HG03066 (cell line): ENCODE results near the gene PPFIBP1.
"Not testable (repeated sequence)": the region's sequence is repeated elsewhere in the genome, so short reads cannot be mapped to it uniquely, and the experiment has no call there.

Source experiments
- ATAC-seq: cut with Tn5 transposase; IDR thresholded peaks from one replicate; pipeline ENCODE4 v1.9.1; 2021; ENCODE audit warnings: low read depth; ENCODE audit not compliant: unreplicated experiment

The PPFIBP1 gene

DNA sequence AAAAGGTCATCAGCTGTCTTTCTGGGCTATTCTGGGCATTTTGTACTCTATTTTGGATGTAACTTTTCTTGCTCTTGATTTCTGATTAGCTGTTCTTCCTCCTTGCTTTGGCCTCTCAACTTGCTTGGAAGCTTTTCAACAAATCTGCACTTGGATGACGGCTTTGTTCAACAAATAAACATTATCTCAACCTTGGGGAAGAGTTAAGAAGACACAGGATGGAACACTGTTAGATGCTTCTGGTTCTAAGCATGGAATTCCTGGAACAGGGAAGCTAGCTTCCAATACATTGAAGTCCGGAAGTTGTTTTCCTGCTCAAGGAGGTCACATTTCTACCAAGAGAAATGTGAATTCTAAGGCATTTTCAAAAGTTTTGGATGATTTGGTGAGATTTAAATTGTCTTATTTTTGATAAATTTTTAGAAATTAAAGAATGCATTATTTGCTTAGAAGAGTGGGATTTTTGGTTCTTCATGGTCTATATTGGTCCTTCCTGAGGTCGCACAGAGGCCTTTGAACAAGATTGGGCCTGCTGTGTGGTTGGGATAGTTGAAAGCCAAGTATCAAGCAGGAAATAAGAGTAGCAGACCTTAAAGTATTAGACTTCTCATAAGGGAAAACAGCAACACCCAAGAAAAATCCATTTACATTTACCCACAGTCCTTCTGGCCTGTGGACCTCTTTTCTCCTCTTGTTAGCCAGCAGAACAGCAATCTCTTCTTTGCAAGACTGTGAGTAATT is 59.2 kb downstream of the PPFIBP1 start:
- no peak for ATAC-seq

DNA sequence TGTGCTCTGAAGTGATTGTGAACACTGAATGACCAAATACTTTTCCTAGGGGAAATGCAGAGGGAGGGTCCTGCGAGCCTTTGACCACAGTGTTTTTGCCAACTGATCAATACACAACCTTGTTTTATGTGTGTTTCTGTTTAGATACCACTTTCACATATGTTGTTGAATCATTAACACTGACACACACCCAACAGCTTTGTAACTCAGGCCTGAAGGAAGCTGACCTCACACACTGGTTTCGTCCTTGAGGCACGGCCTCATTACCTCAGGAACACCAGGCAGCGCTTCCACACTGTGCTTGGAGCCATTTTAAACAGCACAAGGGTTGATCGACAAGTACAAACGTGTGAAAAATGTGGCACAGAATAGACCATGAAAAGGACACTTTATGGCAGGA is 60.0 kb downstream of the PPFIBP1 start:
- ATAC-seq, result no peak

DNA sequence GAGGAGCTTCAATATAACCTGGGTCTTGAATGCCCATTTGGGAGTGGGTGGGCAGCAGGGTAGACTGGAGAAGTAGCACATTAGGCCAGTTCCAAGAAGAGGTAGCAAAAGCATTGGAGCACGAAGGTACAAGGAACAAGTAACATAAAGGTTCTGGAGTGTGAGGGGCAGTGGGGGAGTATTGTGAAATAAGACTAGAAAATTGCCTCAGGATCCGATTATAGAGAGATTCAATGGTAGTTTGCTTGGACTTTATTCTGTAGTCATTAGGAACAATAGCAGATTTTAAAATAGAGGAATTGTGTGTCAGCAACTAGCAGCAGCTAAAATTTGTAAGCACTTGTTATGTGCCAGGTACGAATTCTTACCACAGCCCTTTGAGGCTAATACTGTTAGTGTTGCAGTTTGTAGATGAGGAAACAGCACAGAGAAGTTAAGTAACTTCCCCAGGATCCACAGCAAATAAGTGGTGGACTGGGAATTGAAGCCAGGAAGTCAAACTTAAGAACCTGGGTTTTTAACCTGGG is 61.8 kb downstream of the PPFIBP1 start:
- ATAC-seq, result no peak

DNA sequence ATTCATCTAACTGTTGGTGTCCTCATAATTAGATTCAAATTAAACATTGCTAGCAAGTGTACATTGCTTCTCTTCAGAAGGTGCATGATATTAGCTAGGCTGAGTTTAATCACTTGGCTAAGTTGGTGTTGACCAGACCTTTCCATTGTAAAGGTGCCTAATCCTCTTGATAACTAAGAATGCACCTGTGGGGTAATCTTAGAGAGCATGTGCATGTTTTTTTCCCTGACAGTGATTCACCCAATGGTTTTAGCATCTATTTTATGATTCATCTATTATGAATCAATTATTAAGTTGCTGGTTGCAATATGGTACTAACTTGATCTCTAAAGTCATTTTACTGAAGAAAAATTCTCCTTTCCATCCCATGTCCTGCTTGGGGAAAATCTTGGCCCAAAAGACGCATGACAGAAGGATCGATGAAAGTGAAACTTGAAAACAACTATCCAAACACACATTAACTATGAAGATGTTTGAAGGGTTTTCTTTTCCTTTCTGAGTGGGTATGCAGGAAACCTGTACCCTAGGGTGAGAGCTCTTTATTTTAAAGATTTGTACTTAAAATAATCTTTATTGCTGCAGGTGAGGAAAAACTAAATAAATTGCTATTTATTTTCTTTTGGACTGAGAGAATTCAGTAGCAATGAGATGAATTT is 64.2 kb downstream of the PPFIBP1 start:
- not testable (repeated sequence) for ATAC-seq

DNA sequence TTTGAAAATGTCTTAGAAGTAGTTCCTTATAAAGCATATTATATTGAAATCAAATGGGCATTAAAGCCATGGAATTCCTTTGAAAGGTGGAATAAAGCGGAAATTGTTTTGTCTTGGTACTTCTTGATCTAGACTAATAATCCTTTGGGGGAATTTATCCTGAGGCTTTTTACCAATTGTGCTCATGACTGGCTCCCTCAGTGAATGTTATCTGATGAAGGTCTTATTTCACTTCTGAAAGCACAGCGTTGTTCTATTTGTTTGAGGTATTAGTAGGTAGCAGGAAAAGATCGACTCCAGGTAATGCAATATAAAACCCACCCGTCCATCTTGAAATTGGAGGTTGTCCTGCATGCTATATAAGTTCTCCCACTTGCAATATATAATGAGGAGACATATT is 64.8 kb downstream of the PPFIBP1 start:
- ATAC-seq, result no peak

DNA sequence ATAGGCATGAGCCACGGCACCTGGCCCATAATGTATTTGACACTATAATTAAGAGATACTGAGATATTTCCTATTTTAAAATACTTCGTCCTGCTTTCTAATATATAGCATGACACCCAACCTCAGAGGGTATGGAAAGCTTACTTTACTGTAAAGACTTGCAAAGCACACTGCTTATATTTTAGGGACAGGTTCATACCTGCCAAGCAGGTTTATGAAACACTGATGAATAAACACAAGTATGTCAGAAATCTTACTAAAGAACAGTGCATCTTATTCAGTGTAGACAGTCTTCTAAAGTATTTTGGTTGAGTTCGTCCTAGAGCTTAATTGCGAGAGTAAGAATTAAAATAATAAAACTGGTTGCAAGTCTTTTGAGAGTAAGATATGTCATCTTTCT is 65.4 kb downstream of the PPFIBP1 start:
- no peak for ATAC-seq

DNA sequence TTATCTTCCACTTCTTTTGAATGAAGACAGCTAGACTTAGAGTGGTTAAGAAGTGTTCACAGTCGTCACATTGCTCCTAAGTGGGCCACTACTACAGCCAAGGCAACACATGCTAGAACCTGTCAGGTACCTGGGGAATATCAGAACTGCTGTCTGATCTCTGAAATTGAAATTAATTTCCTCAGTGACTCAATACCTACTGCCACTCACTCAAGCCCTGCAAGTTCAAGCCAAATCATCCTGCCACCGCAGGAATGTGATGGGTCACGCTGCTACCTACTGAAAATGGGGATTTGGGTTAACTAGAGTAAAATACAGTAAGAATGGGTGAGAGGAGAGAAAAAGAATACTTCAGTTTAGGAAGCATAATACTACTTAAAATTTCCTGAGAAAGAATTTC is 67.7 kb downstream of the PPFIBP1 start:
- not testable (repeated sequence) for ATAC-seq

DNA sequence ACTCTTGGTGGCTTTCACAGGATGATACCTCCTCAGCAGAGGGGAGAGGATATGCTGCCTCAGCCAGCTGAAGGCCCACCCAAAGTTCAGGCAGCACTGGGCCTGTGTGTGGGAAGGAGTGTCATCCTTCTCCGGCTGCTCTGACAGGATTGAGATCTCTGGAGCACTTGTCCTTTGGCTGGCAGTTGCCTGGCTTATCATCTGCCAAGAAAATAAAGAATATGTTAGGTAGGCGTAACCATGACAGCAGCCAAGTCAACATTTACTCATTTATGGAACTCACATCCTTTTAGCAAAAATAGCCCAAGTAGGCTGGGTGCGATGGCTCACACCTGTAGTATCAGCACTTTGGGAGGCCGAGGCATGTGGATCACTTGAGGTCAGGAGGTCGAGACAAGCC is 68.5 kb downstream of the PPFIBP1 start:
- no peak for ATAC-seq

DNA sequence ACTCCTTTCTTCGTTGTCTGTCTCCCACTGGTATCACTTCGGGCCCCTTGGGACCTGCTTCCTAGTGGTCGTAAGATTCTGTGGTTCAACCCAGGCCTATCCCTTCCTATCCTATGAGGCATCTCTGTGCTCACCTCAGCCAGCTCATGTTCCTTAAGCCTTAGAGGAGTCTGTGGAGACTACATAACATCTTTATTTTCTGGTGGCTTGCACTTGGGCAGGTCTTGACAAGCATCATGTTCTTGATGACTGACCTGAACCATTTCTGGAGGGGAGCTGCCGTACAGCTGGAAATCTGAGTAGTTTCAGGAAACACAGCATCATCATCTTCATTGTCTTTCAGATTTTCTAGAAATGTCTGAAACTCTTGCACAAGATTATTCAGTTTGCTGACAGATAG is 69.3 kb downstream of the PPFIBP1 start:
- no peak for ATAC-seq

DNA sequence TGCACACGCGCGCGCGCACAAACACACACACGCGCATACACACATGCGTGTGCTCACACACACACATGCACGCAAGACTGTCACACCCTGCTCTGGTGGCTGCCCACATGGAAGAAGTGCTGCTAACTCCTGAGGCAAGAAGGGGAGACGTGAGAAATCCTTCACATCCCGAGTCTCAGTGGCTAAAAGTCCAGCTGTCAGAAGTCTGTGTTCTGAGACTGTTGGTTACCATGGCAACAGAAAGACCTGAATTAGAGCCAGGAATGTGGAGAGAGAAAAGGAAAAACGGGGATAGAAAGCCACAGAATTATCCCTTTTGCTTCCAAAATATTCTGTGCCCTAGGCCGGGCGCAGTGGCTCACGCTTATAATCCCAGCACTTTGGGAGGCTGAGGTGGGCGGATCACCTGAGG is 71.2 kb downstream of the PPFIBP1 start:
- no peak for ATAC-seq

DNA sequence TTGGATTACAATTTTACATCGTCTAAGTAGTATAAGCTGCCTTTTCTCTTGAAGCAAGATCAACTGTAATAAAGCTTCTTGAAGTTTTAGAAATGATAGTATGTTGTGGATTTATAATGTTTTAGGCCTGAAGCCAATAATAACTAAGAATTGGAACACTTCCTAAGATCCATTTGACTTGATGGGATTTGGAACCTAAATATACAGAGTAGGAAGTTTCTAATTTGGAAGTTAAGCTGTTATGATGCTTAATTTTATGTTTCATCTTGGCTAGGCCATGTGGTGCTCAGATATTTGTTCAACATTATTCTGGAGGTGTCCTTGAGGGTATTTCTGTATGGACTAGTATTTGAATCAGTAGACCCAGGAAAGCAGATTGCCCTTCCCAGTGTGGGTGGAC is 74.9 kb downstream of the PPFIBP1 start:
- ATAC-seq, result not testable (repeated sequence)

DNA sequence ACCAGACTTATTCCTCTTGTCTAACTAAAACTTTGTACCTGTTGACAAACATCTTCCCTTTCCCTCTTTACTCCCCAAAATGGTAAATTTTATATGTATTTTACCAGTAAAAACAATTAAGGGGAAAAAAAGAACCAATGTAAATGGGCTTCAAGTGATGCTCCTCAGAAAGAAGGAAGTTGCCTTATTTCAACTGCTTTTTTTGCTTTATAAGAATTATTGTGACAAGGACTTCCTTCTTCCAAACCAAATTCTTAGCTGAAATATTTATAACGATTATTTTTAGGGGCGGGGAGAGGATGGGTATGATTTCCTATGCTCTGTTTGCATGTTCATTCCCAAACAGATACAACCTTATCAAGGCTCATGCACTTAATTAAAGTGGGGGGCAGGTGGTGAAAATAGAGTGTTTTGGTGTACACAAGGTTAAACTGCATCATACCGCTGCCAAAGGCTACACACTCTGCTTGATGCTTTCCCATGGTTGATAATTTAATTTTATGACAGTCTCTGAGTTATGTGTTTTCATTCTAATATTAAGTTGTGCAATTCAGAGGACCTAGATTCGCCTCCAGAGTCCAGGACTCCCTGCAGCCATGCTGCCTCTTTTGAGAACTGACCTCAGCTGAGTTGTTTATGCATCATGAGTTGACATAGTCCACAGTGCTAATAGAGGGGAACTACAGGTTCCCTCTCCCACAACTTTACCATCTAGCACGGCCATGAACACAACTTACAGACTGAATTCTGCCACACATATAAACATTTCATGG is 77.2 kb downstream of the PPFIBP1 start:
- ATAC-seq, result not testable (repeated sequence)

DNA sequence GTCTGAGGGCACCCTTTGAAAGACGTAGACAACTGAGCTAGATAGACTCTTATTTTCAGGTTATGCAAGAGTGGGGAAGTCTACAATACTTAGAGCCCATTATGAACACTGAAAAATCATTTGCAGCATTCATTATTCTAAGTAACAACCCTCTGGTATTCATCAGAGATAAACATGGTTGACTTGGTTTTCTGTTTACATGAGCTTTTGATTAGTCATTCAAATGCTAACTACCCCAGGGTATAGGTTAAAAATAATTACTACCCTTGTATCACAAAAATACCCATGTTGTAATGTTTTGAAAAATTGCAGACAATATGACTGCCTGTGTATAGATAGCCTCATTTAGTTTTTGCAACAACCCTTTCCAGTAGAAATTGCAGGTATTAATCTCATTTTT is 78.5 kb downstream of the PPFIBP1 start:
- no peak for ATAC-seq

DNA sequence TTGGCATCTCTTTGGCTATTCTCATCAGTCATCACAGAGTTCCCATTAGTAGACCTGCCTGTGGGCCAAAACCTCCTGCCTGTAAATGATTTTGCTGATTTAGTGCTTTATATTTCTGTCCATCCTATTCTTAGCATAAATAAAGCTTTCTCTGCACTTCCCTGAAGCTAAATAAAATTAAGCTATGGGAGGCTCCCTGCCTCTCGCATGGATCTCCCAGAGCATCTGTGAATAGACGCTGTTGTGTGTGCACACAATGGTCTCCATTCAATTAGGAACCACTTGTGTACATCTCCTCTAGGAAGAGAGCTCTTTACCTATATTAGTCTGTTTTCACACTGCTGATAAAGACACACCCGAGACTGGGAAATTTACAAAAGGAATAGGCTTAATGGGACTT is 80.4 kb downstream of the PPFIBP1 start:
- no peak for ATAC-seq

DNA sequence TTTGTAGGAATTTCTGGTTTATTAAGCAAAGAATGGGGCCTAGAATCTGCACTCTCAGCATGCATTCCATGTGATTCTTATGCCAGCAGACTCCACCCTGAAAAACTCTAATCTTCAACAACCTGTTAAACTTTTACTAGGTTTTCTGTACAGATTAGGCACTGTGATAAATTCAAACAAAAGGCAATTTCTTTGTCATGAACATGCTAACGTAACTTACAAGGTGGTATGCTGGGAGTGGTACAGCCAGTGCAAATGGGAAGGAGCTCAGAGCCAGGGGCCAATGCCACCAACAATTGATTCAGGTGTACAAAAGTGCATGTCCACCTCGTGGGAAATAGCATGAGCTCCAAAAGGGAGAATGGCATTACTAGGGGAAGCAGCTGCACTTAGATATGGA is 83.0 kb downstream of the PPFIBP1 start:
- ATAC-seq, result no peak

DNA sequence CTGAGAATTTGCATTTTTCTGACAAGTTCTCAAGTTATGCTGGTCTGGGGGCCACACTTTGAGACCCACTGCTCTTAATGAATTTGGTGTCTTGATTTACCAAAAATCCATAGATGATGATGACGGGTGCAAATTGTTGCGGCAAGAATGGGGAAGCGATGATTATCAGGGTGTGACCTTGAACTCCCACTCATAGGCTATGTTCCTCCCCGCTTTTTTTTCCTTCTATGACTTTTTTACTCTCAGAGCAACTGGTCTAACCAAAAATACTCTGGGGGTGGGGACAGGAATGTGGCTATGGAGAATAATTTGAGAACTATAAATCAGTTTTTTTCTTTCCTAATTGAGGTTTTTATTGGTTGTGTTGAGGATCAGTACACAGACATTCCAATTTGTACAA is 83.6 kb downstream of the PPFIBP1 start:
- ATAC-seq, result no peak

DNA sequence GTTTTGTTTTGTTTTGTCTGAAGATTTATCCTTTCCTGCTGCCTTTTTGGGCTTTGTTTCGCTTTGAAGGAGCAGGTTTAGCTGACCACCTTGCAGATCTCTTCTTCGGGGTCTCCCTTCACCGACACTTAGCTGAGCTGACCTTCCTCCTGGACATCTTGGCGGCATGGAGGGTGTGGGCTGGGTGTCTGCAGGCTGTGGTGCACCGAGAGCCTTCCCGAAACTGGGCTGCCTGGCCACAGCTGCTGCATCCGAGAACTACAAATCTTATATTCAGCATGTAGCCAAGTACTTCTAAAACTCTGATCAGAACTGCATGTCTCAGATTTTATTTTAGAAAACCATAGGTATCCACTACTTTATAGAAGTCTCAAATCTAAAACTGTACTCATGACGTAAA is 84.9 kb downstream of the PPFIBP1 start:
- ATAC-seq, result no peak

DNA sequence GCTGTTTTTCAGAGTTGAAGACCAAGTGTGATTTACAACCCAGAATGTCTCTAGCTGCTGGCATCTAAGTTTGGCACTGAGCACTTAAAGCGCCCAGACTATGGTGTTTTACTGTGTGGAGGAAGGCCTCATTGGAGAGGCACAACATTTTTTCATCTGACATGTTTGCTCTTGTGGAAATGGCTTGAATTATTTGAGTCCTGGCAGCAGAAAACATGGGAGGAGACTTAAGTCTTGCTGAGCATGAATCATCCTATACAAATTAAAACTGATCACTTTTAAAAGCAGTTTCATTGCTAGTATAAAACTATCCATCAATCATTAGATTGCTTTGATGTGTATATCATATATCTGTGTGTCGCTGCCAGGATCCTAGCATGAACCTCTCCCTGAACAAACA is 86.4 kb downstream of the PPFIBP1 start:
- ATAC-seq, result no peak

DNA sequence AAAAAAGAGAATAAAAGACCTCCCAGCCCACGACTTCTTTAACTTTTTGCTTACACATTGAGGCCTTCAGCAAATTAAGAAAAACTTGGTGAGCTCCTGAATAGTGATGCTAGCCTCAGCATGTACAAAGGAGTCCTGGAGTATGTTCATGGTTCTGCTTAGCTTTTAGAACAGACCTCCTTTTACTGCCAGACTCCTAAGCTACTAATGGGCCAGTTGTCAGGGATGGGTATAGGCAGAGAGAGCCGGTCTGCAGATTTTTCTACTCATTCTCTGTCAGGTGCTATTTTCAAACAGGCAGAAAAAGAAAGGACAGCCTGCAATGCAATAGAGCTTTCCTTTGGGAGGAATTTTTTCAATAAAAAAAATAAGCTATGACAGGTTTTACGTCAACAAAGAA is 90.4 kb downstream of the PPFIBP1 start:
- no peak for ATAC-seq

DNA sequence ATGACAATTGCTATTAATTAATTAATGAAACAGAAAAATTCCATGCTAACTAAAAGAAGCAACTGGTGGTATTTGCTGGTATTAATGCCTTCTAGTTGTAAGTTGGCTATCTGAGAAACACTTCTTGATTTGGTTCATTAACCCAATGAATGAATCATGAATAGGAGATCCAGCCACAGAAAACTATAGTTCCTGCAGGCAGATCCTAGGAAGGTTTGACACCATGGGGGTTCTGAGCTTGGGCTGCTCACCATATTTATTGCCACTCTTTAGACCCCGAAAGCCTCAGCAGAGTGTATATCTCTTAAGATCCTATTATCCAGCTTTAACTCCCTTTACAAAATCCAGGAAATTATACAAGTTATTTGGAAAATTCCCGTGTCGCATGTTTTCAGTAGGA is 90.9 kb downstream of the PPFIBP1 start:
- ATAC-seq, result no peak

DNA sequence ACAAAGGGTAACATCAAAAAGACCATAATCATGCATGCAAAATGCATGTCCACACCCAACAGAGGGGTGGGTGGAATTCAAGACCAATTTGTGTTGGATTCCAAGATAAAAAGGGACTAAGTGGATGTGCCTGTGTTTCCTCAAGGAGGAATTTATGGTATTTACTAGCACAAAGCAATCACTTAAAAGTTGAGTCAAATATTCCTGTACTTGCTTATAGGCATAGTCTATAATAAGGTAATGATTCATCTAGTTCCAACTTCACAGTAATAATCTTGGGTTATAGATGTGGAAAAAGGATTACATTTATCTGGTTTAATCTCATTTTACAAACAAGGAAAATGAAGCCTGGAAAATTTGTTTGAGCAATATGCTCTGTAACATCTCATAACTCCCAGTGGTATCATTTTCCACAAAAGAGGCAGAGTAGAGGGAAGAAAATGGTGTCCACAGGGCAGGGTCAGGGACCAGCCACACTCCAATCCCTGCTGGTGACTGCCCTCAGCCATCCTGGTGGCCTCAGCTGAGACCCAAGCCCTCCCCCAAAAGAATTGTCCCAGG is 91.4 kb downstream of the PPFIBP1 start:
- no peak for ATAC-seq
